ENCODE results near the gene EDAR.

EDAR gene

GRCh38 chr2:108916122-108916795 lies 72.8 kb downstream of the EDAR start:
- POLR2A ChIA-PET, result no interaction called here
- WGBS (ENCODE audit: insufficient coverage), result 79% methylated on average over 11 of the region's 15 CpGs

GRCh38 chr2:108912629-108912902 lies 76.5 kb downstream of the EDAR start:
- ChIA-PET POLR2A (no interaction called here), CTCF (interaction anchor here (0.7 kb wide), 1 partner anchor 11 kb away, joined by 6 read pairs; no protein-coding TSS in a partner anchor)
- no peak for DNase-seq
- H3K27me3 ChIP-seq (replicated peaks in 2 of 5; ENCODE audit: control insufficient read depth in 4 of 5, insufficient read depth in 5 of 5, low read length in 4 of 5), result no peaks in the 10 kb centered on the region
- 97% methylated on average over 5 of the region's 5 CpGs for WGBS (ENCODE audit: insufficient coverage)
- H3K4me3 ChIP-seq (ENCODE audit: control insufficient read depth in 1 of 7, extremely low read depth in 1 of 7, insufficient read depth in 4 of 7, low read depth in 2 of 7, low read length in 6 of 7), result no peak overlapping the region
- no peaks in the 10 kb centered on the region for H3K9me3 ChIP-seq (ENCODE audit: control extremely low read depth in 1 of 5, control insufficient read depth in 4 of 5, insufficient read depth in 2 of 5, low read depth in 1 of 5, low read length in 4 of 5)
- H3K4me1 ChIP-seq (ENCODE audit: control extremely low read depth in 1 of 4, control insufficient read depth in 4 of 4, insufficient read depth in 4 of 4, low read length in 3 of 4), result peaks cover 0 to 10% (median 5%) of the 10 kb centered on the region in 4 experiments
- H3K36me3 ChIP-seq (ENCODE audit: control insufficient read depth in 4 of 4, insufficient read depth in 4 of 4, low read length in 3 of 4), result no peaks in the 10 kb centered on the region
- H3K27ac ChIP-seq (ENCODE audit: insufficient read depth in 1 of 2, low read depth in 1 of 2, low read length in 2 of 2, poor library complexity in 1 of 2, severe bottlenecking in 2 of 2), result no peak overlapping the region

More at GRCh38 chr2:108916122-108916795, 72.8 kb downstream of the EDAR start:
- H3K4me1 ChIP-seq (ENCODE audit: control extremely low read depth in 1 of 4, control insufficient read depth in 4 of 4, insufficient read depth in 4 of 4, low read length in 3 of 4), result peaks cover 0 to 3% (median 1%) of the 10 kb centered on the region in 4 experiments
- H3K36me3 ChIP-seq (ENCODE audit: control insufficient read depth in 4 of 4, insufficient read depth in 4 of 4, low read length in 3 of 4), result no peaks in the 10 kb centered on the region
- H3K9me3 ChIP-seq (ENCODE audit: control extremely low read depth in 1 of 5, control insufficient read depth in 4 of 5, insufficient read depth in 2 of 5, low read depth in 1 of 5, low read length in 4 of 5), result no peaks in the 10 kb centered on the region
- no peak for DNase-seq
- H3K4me3 ChIP-seq (ENCODE audit: control insufficient read depth in 1 of 7, extremely low read depth in 1 of 7, insufficient read depth in 4 of 7, low read depth in 2 of 7, low read length in 6 of 7), result no peak overlapping the region
- no peaks in the 10 kb centered on the region for H3K27me3 ChIP-seq (replicated peaks in 2 of 5; ENCODE audit: control insufficient read depth in 4 of 5, insufficient read depth in 5 of 5, low read length in 4 of 5)
- CTCF ChIA-PET, result interaction anchor here (0.9 to 2.1 kb wide), 4 partner anchors 11 to 25 kb away, joined by 3 to 6 read pairs (median 5); no protein-coding TSS in a partner anchor
- H3K27ac ChIP-seq (ENCODE audit: insufficient read depth in 1 of 2, low read depth in 1 of 2, low read length in 2 of 2, poor library complexity in 1 of 2, severe bottlenecking in 2 of 2), result no peak overlapping the region

- H3K9me3 ChIP-seq (ENCODE audit: control extremely low read depth in 1 of 5, control insufficient read depth in 4 of 5, insufficient read depth in 2 of 5, low read depth in 1 of 5, low read length in 4 of 5), result no peaks in the 10 kb centered on the region
- DNase-seq, result no peak
- CTCF ChIA-PET, result interaction anchor here (0.7 kb wide), 1 partner anchor 12 kb away, joined by 6 read pairs; no protein-coding TSS in a partner anchor
- no peaks in the 10 kb centered on the region for H3K27me3 ChIP-seq (replicated peaks in 2 of 5; ENCODE audit: control insufficient read depth in 4 of 5, insufficient read depth in 5 of 5, low read length in 4 of 5)
- H3K36me3 ChIP-seq (ENCODE audit: control insufficient read depth in 4 of 4, insufficient read depth in 4 of 4, low read length in 3 of 4), result no peaks in the 10 kb centered on the region
- POLR2A ChIA-PET, result no interaction called here
- no peak overlapping the region for H3K4me3 ChIP-seq (ENCODE audit: control insufficient read depth in 1 of 7, extremely low read depth in 1 of 7, insufficient read depth in 4 of 7, low read depth in 2 of 7, low read length in 6 of 7)
- peaks cover 0 to 10% (median 5%) of the 10 kb centered on the region in 4 experiments for H3K4me1 ChIP-seq (ENCODE audit: control extremely low read depth in 1 of 4, control insufficient read depth in 4 of 4, insufficient read depth in 4 of 4, low read length in 3 of 4)
- 87% methylated on average over 20 of the region's 21 CpGs for WGBS (ENCODE audit: insufficient coverage)
- no peak overlapping the region for H3K27ac ChIP-seq (ENCODE audit: insufficient read depth in 1 of 2, low read depth in 1 of 2, low read length in 2 of 2, poor library complexity in 1 of 2, severe bottlenecking in 2 of 2)
Observed at GRCh38 chr2:108911807-108912628, 77.0 kb downstream of the EDAR start.

GRCh38 chr2:108911401-108911800 lies 77.6 kb downstream of the EDAR start:
- Histone ChIP-seq H3K4me1 (ENCODE audit: control extremely low read depth in 1 of 4, control insufficient read depth in 4 of 4, insufficient read depth in 4 of 4, low read length in 3 of 4) (peaks cover 0 to 10% (median 3%) of the 10 kb centered on the region in 4 experiments), H3K4me3 (ENCODE audit: control insufficient read depth in 1 of 7, extremely low read depth in 1 of 7, insufficient read depth in 4 of 7, low read depth in 2 of 7, low read length in 6 of 7) (no peak overlapping the region), H3K36me3 (ENCODE audit: control insufficient read depth in 4 of 4, insufficient read depth in 4 of 4, low read length in 3 of 4) (no peaks in the 10 kb centered on the region), H3K27me3 (replicated peaks in 2 of 5; ENCODE audit: control insufficient read depth in 4 of 5, insufficient read depth in 5 of 5, low read length in 4 of 5) (no peaks in the 10 kb centered on the region), H3K27ac (ENCODE audit: insufficient read depth in 1 of 2, low read depth in 1 of 2, low read length in 2 of 2, poor library complexity in 1 of 2, severe bottlenecking in 2 of 2) (no peak overlapping the region), H3K9me3 (ENCODE audit: control extremely low read depth in 1 of 5, control insufficient read depth in 4 of 5, insufficient read depth in 2 of 5, low read depth in 1 of 5, low read length in 4 of 5) (no peaks in the 10 kb centered on the region)
- ChIA-PET CTCF (no interaction called here), POLR2A (no interaction called here)
- DNase-seq, result no peak
- WGBS (ENCODE audit: insufficient coverage), result 96% methylated on average over 4 of the region's 5 CpGs

GRCh38 chr2:108910541-108911396 lies 78.3 kb downstream of the EDAR start:
- CTCF ChIA-PET, result no interaction called here
- Histone ChIP-seq H3K27ac (ENCODE audit: insufficient read depth in 1 of 2, low read depth in 1 of 2, low read length in 2 of 2, poor library complexity in 1 of 2, severe bottlenecking in 2 of 2) (no peak overlapping the region), H3K27me3 (replicated peaks in 2 of 5; ENCODE audit: control insufficient read depth in 4 of 5, insufficient read depth in 5 of 5, low read length in 4 of 5) (no peaks in the 10 kb centered on the region), H3K9me3 (ENCODE audit: control extremely low read depth in 1 of 5, control insufficient read depth in 4 of 5, insufficient read depth in 2 of 5, low read depth in 1 of 5, low read length in 4 of 5) (no peaks in the 10 kb centered on the region), H3K4me1 (ENCODE audit: control extremely low read depth in 1 of 4, control insufficient read depth in 4 of 4, insufficient read depth in 4 of 4, low read length in 3 of 4) (peaks cover 0 to 10% (median 3%) of the 10 kb centered on the region in 4 experiments), H3K4me3 (ENCODE audit: control insufficient read depth in 1 of 7, extremely low read depth in 1 of 7, insufficient read depth in 4 of 7, low read depth in 2 of 7, low read length in 6 of 7) (no peak overlapping the region), H3K36me3 (ENCODE audit: control insufficient read depth in 4 of 4, insufficient read depth in 4 of 4, low read length in 3 of 4) (no peaks in the 10 kb centered on the region)
- DNase-seq, result no peak
- POLR2A ChIA-PET, result no interaction called here
- WGBS (ENCODE audit: insufficient coverage), result 86% methylated on average over 13 of the region's 20 CpGs

GRCh38 chr2:108910011-108910431 lies 79.0 kb downstream of the EDAR start:
- WGBS (ENCODE audit: insufficient coverage), result 99% methylated on average over 12 of the region's 12 CpGs
- Histone ChIP-seq H3K36me3 (ENCODE audit: control insufficient read depth in 4 of 4, insufficient read depth in 4 of 4, low read length in 3 of 4) (no peaks in the 10 kb centered on the region), H3K4me3 (ENCODE audit: control insufficient read depth in 1 of 7, extremely low read depth in 1 of 7, insufficient read depth in 4 of 7, low read depth in 2 of 7, low read length in 6 of 7) (no peak overlapping the region), H3K9me3 (ENCODE audit: control extremely low read depth in 1 of 5, control insufficient read depth in 4 of 5, insufficient read depth in 2 of 5, low read depth in 1 of 5, low read length in 4 of 5) (no peaks in the 10 kb centered on the region), H3K27ac (ENCODE audit: insufficient read depth in 1 of 2, low read depth in 1 of 2, low read length in 2 of 2, poor library complexity in 1 of 2, severe bottlenecking in 2 of 2) (no peak overlapping the region), H3K4me1 (ENCODE audit: control extremely low read depth in 1 of 4, control insufficient read depth in 4 of 4, insufficient read depth in 4 of 4, low read length in 3 of 4) (peaks cover 0 to 10% (median 3%) of the 10 kb centered on the region in 4 experiments), H3K27me3 (replicated peaks in 2 of 5; ENCODE audit: control insufficient read depth in 4 of 5, insufficient read depth in 5 of 5, low read length in 4 of 5) (no peaks in the 10 kb centered on the region)
- no peak for DNase-seq
- ChIA-PET POLR2A (no interaction called here), CTCF (no interaction called here)

Measured in common myeloid progenitor, CD34-positive (primary cell).